ENCODE measurements around the gene PDLIM5.

DNA sequence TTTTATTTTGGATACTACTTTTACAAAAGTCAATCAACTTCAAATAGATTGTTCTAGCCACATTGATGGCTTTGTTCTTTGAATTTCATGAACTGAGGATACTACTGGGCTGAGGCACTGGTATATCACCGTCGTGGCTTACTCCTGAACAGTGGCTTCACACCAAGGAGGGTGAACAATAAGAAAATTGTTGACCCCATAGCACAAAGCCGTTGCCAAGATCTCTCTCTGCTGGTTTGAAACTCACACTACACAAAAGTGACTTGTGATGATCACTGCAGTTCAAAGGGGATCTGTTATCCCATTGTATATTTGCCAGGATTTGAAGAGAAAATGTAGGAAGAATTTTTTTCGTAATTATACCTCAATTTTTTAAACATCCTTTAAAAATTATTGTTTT, 119.6 kb downstream of the PDLIM5 start:
- TF ChIP-seq, protein P1, sequence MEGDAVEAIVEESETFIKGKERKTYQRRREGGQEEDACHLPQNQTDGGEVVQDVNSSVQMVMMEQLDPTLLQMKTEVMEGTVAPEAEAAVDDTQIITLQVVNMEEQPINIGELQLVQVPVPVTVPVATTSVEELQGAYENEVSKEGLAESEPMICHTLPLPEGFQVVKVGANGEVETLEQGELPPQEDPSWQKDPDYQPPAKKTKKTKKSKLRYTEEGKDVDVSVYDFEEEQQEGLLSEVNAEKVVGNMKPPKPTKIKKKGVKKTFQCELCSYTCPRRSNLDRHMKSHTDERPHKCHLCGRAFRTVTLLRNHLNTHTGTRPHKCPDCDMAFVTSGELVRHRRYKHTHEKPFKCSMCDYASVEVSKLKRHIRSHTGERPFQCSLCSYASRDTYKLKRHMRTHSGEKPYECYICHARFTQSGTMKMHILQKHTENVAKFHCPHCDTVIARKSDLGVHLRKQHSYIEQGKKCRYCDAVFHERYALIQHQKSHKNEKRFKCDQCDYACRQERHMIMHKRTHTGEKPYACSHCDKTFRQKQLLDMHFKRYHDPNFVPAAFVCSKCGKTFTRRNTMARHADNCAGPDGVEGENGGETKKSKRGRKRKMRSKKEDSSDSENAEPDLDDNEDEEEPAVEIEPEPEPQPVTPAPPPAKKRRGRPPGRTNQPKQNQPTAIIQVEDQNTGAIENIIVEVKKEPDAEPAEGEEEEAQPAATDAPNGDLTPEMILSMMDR (conservative IDR thresholded peaks at IDR 0.05; ENCODE audit: low read length): no peak
- TF ChIP-seq EZH2phosphoT487 (IDR thresholded peaks at IDR 0.05; ENCODE audit: borderline replicate concordance, low read depth, low read length): no peak
